Measurements from ENCODE around the gene HNRNPAB.
A peak's percentile ranks its signal among the peaks of the same experiment; 100 is the strongest.
"Not testable (repeated sequence)": the region's sequence is repeated elsewhere in the genome, so short reads cannot be mapped to it uniquely, and the experiment has no call there.

Gene HNRNPAB

GRCh38 chr5:178232124-178232919 lies 28.0 kb downstream of the HNRNPAB start, which contains the start of gene PHYKPL:
TSS of gene PHYKPL (minus strand) at chr5:178232802. CDS start at chr5:178232550, 252 bp downstream.
- peak; percentile 87 for DNase-seq

- no peak for DNase-seq
Measured at GRCh38 chr5:178232920-178233429, 28.6 kb downstream of the HNRNPAB start.

GRCh38 chr5:178234121-178234749 lies 29.9 kb downstream of the HNRNPAB start:
- DNase-seq = no peak

- peak; percentile 96 for DNase-seq
Measured at GRCh38 chr5:178234750-178235587, 30.6 kb downstream of the HNRNPAB start.

GRCh38 chr5:178235588-178235974 lies 31.2 kb downstream of the HNRNPAB start:
- no peak for DNase-seq

GRCh38 chr5:178236126-178236525 lies 31.8 kb downstream of the HNRNPAB start:
- DNase-seq = no peak

- no peak for DNase-seq
Measured at GRCh38 chr5:178236679-178237078, 32.3 kb downstream of the HNRNPAB start.

- no peak for DNase-seq
Measured at GRCh38 chr5:178237431-178238312, 33.3 kb downstream of the HNRNPAB start.

- no peak for DNase-seq
Measured at GRCh38 chr5:178238313-178238635, 33.9 kb downstream of the HNRNPAB start.

GRCh38 chr5:178238711-178239592 lies 34.6 kb downstream of the HNRNPAB start:
- no peak for DNase-seq

GRCh38 chr5:178239626-178240301 lies 35.4 kb downstream of the HNRNPAB start:
- not testable (repeated sequence) for DNase-seq

GRCh38 chr5:178240341-178240741 lies 36.0 kb downstream of the HNRNPAB start:
- DNase-seq = no peak

- no peak for DNase-seq
Measured at GRCh38 chr5:178240766-178241165, 36.4 kb downstream of the HNRNPAB start.

- DNase-seq = no peak
Measured at GRCh38 chr5:178241231-178241663, 36.9 kb downstream of the HNRNPAB start.

- DNase-seq = no peak
Measured at GRCh38 chr5:178241688-178242231, 37.4 kb downstream of the HNRNPAB start.

- DNase-seq = no peak
Measured at GRCh38 chr5:178242416-178242815, 38.1 kb downstream of the HNRNPAB start.

- DNase-seq = no peak
Measured at GRCh38 chr5:178244576-178244975, 40.2 kb downstream of the HNRNPAB start.

- DNase-seq = no peak
Measured at GRCh38 chr5:178245389-178245788, 41.1 kb downstream of the HNRNPAB start.

- no peak for DNase-seq
Measured at GRCh38 chr5:178246624-178247279, 42.4 kb downstream of the HNRNPAB start.
